ENCODE results near the gene ACTR2.
"Not testable (repeated sequence)": the region's sequence is repeated elsewhere in the genome, so short reads cannot be mapped to it uniquely, and the experiment has no call there.

GRCh38 chr2:65221275-65221674, 6.4 kb upstream of the ACTR2 start:
- not testable (repeated sequence) for TF ChIP-seq CTCF (IDR thresholded peaks at IDR 0.05; ENCODE audit: insufficient read depth, low read length, poor library complexity, severe bottlenecking); EZH2phosphoT487 (conservative IDR thresholded peaks at IDR 0.05; ENCODE audit: low read length)

Data from SU-DHL-6 (cell line).